GM21825 (cell line): ENCODE data around the gene ABCB10.
"Not testable (repeated sequence)": the region's sequence is repeated elsewhere in the genome, so short reads cannot be mapped to it uniquely, and the experiment has no call there.

Source experiments
- ATAC-seq: cut with Tn5 transposase; IDR thresholded peaks from one replicate; pipeline ENCODE4 v1.9.1; 2021; ENCODE audit warnings: mild to moderate bottlenecking, moderate library complexity; ENCODE audit not compliant: unreplicated experiment

ABCB10 gene

GRCh38 chr1:229574679-229575442, 16.4 kb upstream of the ABCB10 start:
- ATAC-seq: no peak

- no peak for ATAC-seq
These were observed 13.8 kb upstream of the ABCB10 start for GRCh38 chr1:229572286-229572685.

DNA sequence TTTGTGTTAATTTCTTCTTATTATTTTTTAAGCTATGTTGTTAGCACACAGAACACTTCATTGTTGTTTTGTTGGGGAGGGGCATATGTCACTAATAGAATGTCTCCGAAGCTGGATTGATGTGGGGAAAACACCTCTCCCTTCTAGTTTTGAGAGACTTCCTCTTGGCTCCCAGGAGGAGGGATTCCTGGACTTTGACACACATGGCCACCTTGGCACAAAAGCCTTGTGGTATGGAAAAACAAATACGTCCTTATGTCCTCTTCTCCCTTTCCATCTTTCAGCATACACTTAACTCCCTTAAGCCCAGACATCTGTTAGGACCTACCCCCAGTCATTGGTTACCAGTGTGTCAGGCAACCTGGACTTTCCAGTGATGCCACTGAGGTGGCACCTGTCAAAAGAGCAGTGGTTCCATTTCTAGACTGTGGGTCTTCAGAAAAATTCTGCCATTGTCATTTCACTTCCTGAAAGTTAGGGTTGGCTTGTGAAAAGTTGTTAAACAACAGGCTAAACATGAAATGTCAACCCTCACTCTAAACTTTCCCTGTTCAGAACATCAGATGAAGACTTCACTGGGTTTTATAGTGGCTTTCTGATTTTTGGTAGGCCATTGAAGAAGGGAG, 12.5 kb upstream of the ABCB10 start:
- no peak for ATAC-seq

- no peak for ATAC-seq
These were observed 11.8 kb upstream of the ABCB10 start for GRCh38 chr1:229570305-229570704.

DNA sequence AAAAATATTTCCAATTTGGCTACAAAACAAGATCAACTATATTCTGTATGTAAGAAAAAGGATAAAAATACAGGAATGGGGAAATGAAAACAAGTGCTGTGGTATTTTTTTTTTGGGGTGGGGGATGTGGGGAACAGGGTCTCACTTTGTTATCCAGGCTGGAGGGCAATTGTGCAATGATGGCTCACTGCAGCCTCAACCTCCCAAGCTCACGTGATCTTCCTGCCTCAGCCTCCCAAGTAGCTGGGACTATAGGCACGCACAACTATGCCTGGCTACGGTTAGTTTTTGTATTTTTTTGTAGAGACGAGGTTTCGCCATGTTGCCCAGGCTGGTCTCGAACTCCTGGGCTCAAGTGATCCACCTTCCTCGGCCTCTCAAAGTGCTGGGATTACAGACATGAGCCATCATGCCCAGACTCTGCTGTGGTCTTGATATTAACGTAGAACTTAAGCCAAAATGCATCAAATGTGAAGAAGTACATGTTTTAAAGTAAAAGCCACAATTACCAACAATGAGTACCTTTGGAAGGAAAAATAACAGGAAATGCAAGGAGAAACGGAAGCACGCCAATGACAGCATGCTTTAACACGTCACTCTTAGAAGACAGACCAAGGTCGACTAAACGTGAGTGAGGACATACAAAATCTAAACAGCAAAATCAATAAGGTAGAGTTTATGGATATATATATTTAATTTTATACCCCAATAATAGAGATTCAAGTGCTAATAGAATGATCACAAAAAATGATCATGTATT, 8.8 kb upstream of the ABCB10 start:
- no peak for ATAC-seq

DNA sequence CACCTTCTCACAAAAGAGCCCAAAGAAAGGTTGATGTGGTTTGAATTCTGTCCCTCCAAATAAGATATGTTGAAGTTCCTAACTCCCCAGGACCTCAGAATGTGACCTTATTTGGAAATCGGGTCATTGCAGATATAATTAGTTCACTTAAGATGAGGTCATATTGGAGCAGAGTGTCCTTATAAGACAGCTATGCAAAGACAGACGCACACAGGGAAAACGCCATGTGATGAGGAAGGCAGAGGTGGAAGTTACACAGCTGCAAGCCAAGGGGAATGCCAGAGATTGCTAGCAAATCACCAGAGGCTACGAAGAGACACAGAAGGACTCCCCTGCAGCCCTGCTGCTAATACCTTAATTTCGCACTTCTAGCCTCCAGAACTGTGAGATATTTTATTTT, 5.2 kb upstream of the ABCB10 start:
- ATAC-seq: no peak

DNA sequence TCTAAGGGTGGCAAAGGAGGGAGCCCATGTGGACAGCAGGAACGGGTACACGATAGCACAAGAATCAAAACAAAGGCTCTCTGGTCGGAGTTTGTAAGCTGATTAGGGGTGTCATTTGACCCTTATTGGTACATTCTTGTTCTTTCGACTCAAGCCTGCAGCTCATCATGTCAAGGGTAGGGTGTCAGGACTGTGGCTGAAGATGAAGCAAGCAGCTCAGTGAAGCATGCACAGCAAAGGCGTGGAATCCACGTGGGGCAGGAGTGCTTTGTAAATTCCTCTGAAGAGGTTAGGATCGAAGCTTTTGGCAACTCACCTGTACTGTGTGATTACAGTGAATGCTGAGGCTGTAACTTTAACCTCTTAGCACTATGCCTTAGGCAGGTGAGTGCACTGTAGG, 4.7 kb upstream of the ABCB10 start:
- no peak for ATAC-seq

DNA sequence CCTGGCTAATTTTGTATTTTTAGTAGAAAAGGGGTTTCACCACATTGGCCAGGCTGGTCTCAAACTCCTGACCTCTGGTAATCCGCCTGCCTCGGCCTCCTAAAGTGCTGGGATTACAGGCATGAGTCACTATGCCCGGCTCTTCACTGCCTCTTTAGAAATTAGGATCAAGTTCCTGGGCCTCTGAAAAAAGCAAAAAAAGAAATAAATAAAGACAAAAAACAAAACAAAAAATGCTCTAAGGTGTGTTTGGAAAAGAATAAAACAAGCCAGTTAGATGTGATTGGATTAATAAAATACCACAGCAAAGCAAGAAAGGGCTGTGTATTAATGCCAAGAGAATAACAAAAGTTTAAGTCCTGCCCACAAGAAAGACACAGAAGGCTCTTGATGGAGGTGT, 4.2 kb upstream of the ABCB10 start:
- no peak for ATAC-seq

DNA sequence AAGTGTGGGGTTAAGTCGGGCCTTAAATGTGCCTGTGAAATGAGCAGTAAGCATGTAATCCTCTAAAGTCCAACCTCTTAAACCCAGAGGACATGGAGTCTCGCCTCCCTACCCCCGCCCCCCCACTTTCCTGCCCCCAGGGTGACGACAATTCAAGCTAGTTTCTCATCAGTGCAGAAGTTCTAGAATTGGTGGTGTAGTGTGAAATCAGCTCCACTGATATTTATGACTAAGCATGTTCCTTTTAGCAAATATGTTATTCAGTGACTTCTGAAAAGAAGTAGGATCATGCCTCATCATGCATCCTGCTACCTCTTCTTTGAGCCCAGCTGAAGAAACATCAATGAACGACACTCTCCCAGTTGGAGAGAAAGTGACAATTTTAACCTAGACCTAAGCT, 2.6 kb upstream of the ABCB10 start:
- no peak for ATAC-seq

DNA sequence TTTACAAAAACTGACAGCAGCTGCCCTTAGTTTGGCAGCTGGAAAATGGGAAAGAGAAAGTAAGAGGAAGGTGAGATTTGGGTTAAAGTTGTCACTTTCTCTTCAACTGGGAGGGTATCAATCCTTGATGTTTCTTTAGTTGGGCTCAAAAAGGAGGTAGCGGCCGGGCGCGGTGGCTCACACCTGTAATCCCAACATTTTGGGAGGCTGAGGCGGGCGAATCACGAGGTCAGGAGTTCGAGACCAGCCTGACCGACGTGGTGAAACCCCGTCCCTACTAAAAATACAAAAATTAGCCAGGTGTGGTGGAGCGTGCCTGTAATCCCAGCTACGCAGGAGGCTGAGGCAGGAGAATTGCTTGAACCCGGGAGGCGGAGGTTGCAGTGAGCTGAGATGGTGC, 1.6 kb upstream of the ABCB10 start:
- not testable (repeated sequence) for ATAC-seq

- not testable (repeated sequence) for ATAC-seq
These were observed 862 bp upstream of the ABCB10 start for GRCh38 chr1:229559336-229559801.

DNA sequence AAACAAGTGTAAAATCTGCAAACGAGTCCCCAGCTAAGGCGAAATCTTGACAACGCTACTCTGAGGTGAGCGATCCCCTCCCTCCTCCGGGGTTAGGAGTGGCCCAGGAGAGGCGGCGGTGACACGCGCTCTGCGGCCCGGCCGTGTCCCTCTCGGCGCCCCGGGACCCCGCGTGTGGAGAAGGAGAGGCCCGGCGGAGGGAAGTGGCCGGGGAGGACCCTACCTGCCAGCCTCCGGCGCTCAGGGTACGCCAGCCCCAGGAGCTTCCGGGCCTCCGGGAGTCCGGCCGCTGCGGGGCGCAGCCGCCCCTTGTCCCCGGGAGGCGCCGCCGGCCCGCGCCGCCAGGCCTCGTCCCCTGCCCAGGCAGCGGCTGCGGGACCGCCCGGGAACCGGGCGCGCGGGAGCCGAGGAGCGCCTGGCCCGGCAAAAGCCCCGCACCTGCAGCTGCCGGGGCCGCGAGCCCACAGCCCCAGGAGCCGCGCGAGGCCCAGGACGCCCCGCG, 543 bp downstream of the ABCB10 start:
- peak; percentile 35 for ATAC-seq

DNA sequence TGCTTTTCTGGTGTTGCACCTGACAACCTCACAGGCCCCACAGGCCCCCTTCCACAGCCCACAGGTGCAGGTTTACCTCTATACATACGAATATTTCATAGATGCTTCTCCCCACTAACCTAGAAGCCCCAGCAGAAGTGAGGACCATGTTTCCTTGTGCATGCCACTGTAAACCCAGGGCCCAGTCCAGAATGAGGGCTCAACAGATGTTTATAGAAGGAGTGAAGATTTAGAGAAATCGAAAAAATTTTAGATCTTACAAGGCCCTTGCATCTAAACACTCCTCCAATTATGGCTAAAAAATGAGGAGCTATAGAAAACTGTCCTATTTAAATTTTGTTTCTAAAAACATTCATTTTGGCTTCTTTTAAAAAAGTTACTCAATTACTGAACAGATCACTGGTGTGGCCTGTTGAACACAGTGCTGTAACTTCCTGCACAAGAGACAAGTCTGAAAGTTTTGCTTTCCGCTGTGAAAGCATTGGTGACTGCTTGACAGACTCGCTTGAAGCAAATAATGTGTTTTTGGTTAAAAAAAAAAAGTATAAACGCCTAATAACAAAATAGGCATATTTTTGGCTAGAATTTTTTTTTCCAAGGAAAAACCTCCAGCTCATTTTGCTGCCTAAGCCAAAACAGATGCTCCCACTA, 1.2 kb downstream of the ABCB10 start:
- ATAC-seq: peak; percentile 21

DNA sequence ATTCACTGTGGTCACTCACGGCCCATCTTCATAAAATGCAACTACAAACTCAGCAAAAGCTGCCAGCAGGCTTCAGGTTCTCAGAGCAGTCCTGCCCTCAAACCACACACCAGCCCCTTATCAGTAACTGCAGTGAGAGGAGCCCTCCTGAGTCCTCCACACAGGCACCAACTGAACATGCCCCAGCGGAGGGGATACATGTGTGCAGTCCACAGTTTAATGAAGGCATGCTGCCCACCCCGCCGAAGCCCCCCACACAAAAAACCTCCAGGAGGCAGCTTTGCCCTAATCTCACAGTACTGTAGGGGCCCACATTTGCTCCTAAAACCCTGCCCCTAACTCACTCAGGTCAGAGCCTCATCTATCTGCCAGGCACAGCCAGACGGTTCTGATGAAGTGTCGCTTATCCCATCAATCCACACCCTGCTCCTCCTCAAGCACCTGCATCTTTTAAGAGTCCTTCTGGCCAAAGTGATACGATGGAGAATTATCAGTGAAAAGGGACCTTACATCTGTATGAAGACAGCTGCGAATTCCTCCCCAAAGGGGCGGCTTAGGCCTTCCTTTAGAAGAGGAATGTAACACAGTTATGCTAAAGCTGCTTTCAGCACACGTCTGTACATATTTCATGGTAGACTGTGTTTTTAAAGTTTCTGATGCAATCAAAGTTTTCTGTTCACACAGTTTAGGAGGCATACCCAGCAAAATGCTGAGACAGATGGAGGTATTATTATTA, 3.5 kb downstream of the ABCB10 start:
- no peak for ATAC-seq

- ATAC-seq: no peak
These were observed 4.8 kb downstream of the ABCB10 start for GRCh38 chr1:229553621-229554130.

GRCh38 chr1:229552732-229553131, 5.8 kb downstream of the ABCB10 start:
- no peak for ATAC-seq

DNA sequence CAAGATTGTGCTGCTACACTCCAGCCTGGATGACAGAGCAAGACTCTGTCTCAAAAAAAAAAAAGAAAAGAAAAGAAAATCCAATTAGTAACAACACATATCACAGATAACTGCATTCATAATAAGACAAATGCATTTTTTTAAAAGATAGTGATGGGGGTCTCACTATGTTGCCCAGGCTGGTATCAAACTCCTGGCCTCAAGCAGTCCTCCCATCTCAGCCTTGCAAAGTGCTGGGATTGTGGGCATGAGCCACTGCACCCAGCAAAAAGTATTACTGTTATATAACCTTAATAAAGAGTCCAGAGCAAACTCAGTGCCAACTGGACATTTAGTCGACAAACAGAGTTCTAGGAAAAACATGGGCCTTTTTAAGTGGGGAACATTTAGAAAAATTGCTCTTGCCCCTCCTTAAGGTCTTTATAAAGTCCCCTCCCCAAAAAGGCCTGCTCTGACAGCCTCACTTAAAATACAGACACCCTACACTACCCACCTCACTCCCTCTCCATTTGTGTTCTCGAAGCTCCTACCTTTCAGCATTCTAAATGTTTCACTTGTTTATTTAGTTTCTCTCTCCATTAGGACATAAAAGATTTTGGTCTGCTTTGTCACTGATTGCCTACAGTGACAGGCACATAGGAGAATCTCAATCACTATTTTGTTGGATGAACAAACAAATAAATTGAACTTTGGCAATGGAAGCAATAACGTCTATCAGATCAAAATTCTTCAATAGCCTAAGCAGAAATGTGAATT, 7.5 kb downstream of the ABCB10 start:
- ATAC-seq: no peak

DNA sequence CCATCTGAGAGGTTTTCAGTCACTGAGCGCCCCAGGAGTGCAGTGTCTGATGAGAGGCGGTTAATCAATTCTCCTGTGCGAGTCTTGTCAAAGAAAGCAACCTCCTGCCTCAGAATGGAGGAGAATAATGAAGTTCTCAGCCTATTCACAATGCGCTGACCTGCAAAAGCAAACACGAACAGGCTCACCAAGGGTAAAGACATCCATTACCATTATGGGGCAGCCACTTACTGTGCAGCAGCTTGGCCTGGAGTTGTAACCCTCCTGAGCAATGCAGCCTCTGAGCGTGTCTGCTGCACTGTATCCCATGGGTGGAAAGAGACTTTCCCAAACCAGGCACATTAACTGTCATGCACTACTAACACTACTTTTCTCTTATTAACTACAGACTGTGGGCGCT, 11.0 kb downstream of the ABCB10 start:
- ATAC-seq: no peak

DNA sequence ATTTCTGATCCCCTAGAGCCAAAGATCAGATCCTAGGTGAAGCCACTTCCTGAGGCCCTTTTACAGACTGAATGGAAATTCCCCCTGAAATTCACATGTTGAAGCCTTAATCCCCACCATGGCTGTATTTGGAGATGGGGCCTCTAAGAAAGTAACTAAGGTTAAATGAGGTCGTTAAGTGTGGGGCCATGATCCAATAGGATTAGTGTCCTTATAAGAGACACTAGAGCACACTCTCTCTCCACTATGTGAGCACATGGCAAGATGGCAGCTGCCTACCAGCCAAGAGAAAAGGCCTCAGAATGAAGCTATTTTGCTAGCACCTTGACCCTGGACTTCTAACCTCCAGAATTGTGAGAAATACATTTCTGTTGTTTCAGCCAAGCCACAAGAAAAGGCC, 13.9 kb downstream of the ABCB10 start:
- no peak for ATAC-seq
